ENCODE data around the gene KRTAP19-5.
"Not testable (repeated sequence)": the region's sequence is repeated elsewhere in the genome, so short reads cannot be mapped to it uniquely, and the experiment has no call there.

Gene KRTAP19-5

DNA sequence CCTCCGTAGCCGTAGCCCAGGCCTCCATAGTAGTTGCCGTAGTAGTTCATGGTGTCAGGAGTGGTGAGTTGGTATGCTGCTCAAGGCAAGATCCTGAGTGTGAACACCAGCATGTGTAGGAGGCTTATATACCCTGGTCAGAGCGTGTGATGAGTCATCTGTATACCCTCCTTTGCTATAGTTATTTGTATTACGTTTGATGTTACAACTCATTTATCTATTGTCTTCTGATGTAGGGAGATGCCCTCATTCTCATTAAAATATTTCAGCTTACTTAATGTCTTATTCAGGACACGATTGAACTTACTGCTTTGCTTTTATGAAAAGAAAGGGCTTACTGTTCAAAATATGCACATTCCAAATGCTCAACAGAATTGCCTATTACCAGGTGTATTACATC lies at the start of gene KRTAP19-5:
TSS of gene KRTAP19-5 (minus strand) at position 101 of the 400 bp plus-strand sequence. CDS start at position 50, 51 bp downstream.
- DNase-seq = no peak

DNA sequence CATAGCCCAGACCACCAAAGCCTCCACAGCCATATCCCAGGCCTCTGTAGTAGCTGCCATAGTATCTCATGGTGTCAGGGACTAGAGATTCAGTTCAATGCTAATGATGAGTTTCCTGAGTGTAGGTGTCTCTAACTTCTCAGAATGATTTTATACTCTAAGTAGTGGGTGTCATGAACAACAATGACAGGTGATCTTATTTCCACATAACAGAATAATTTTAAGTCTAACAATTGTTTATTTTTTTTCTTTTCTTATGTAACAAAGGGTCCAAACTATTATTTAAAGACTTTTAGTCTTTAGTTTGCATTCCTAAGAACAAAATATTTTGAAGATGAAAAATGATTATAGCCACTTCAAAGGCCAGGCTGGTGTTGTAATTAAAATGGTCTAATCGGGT lies 39.8 kb upstream of the KRTAP19-5 start, which contains the start of gene KRTAP19-6:
TSS of gene KRTAP19-6 (minus strand) at position 101 of the 400 bp plus-strand sequence. CDS start at position 70, 31 bp downstream.
- no peak for DNase-seq

DNA sequence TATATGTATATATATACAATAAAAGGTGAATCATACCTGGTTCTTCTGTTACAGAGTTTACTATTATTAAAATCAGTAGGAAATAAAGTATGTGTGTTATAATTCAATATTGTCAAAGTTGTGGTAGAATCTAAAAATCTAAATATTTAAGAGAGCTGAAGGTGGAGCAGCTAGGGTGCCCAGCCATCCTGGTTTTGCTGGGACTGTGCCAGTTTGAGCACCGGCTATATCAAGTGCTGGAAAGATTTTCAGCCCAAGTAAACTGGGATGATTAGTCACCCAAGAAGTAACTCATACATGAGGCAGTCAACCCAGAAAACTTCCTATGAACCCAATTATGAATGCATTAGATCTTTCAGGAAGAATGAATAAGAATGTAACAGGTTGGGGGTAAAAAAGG lies 16.9 kb upstream of the KRTAP19-5 start:
- DNase-seq = no peak

DNA sequence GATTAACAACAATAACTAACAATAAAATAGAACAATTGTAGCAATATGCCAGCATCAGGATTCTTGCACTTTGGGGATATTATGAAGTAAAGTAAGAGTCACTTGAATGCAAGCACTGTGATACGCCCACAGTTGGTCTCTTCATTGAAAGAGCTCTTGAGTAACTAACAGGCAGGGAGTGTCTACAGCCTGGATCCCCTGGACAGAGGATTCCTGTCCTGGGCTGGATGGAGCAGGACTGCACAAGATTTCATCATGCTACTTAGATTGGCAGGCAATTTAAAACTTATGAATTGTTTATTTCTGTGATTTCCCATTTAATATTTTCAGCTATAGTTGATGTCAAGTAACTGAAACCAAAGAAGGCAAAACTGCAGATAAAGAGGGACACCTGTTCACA lies 13.7 kb upstream of the KRTAP19-5 start:
- no peak for DNase-seq

DNA sequence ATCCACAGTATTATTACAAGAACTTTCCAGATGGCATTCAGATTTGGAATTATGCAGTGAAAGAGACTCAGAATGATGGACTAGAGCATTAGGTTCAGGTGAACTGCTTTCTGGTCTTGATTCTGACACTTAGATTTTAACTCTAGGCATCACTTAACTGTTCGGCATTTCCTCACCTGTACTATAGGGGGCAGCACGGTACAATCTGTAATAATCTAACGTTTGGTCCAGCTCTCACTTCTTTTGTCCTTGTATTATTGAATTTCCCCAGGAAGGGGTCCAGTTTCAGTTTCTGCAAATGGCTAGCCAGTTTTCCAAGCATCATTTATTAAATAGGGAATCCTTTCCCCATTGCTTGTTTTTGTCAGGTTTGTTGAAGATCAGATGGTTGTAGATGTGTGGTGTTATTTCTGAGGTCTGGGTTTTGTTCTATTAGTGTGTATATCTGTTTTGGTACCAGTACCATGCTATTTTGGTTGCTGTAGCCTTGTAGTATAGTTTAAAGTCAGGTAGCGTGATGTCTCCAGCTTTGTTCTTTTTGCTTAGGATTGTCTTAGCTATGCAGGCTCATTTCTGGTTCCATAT lies 3.8 kb upstream of the KRTAP19-5 start:
- DNase-seq = not testable (repeated sequence)

DNA sequence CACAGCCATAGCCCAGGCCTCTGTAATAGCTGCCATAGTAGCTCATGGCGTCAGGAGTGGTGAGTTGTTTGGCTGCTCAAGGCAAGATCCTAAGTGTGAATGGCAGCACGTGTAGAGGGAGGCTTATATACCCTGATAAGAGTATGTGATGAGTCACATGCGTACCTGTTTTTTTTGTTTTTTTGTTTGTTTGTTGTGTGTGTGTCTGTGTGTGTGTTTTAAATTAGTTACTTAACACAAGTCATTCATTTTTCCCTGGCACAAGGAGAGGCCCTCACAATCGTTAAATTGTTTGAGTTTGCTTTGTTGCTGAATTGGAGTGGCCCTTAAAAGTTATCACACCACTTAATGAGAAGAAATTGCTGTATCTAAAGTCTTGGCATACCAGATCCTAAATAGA lies 4.9 kb downstream of the KRTAP19-5 start, which contains the start of gene KRTAP19-4:
TSS of gene KRTAP19-4 (minus strand) at position 101 of the 400 bp plus-strand sequence. CDS start at position 46, 55 bp downstream.
- DNase-seq = no peak

DNA sequence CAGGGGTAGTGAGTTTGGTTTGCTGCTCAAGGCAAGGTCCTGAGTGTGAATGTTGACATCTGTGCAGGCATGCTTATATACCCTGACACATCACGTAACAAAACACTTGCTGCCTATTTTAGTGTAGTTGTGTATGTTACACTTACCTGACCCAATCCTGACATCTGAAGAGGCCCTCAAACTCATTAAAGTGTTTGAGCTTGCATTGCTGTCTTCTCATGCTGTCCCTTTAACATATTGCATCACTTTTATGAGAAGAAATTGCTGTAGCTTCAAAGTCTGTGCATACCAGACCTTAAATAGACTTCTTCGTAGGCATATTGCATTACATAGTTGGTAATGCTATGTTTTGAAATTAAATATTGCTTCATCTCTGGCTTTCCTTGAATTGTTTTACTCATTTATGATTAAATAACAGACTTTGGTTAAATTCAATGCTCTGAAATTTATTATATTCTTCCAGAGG lies 9.9 kb downstream of the KRTAP19-5 start, which contains the start of gene KRTAP19-3:
TSS of gene KRTAP19-3 (minus strand) at position 51 of the 466 bp plus-strand sequence. CDS start 56 bp downstream, outside the sequence.
- DNase-seq = no peak

DNA sequence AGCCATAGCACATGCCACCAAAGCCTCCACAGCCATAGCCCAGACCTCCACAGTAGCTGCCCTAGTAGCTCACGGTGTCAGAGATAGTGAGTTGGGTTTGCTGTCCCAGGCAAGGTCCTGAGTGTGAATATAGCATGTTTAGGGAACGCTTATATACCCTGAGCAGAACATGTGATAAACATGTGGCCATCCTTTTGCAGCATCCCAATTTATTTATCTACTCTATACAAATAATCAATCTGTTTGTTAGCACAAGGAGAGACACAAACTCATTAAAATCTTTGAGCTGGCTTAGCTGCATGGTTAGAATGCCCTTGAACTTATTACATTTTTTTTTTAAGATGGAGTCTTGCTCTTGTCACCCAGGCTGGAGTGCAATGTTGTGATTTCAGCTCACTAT lies 14.6 kb downstream of the KRTAP19-5 start, which contains the start of gene KRTAP19-2:
TSS of gene KRTAP19-2 (minus strand) at position 101 of the 400 bp plus-strand sequence. CDS start at position 13, 88 bp downstream.
- no peak for DNase-seq

DNA sequence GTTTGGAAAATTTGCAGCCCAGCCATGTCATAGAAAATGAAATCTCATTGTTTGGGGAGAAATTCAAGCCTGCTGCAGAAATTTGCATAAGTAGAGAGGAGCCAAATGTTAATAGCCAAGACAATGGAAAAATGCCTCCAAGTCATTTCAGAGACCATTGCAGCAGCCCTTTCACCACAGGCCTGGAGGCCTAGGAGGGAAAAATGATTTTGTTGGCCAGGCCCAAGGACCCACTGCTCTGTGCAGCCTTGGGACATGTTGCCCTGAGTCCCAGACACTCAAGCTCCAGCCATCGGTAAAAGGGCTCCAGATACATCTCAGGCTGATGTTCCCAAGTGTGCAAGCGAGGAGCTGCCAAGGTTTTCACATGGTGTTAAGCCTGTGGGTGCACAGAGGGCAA lies 15.8 kb downstream of the KRTAP19-5 start:
- no peak for DNase-seq

DNA sequence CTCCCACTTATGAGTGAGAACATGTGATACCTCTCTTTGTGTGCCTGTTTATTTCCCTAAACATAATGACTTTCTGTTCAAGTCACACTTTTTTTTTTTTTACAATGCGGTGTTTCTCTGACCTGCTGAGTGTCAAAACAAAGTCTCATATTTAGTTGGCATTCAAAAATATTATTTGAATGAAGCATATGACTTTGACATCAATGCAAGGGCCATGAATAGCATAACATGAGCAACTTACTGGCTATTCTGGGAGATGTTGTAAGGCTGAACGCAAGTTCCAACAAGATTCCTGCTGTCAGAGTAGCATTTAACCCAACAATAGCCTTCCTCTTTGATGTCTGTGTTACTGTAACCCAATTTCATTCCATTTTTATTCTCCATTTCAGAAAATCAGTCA lies 19.8 kb downstream of the KRTAP19-5 start:
- DNase-seq = no peak

DNA sequence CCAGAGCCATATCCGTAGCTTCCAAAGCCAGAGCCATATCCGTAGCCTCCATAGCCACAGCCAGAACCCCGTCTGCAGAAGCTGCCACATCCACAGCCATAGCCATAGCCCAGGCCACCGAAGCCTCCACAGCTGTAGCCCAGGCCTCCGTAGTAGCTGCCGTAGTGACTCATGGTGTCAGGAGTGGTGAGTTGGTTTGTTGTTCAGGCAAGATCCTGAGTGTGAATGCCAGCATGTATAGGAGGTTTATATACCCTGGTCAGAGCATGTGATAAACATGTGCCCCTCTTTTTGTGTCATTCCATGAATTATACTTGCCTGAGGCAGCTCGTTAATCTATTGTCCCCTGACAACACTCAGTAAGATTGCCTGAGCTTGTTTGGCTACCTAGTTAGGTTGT lies 21.8 kb downstream of the KRTAP19-5 start, which contains the start of gene KRTAP19-1:
TSS of gene KRTAP19-1 (minus strand) at position 223 of the 400 bp plus-strand sequence. CDS start at position 173, 50 bp downstream.
- no peak for DNase-seq

DNA sequence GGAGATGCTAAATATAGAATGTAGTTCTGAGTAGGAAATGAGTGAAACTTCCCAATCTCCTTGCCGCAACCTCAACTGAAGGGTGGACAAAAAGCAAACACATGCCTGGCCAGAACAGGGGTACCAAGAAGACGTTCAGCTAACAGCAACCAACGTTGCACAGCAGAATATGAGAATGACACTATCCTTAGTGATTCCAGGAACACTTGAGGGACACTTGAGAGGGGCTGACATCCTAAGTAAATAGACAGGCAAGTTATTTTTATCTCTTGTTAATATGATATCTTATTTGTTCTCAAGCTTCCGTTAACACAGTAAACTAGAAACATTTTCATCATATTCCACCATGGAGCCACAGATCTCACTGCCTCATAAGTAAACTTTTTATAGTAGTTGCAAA lies 22.7 kb downstream of the KRTAP19-5 start:
- no peak for DNase-seq

DNA sequence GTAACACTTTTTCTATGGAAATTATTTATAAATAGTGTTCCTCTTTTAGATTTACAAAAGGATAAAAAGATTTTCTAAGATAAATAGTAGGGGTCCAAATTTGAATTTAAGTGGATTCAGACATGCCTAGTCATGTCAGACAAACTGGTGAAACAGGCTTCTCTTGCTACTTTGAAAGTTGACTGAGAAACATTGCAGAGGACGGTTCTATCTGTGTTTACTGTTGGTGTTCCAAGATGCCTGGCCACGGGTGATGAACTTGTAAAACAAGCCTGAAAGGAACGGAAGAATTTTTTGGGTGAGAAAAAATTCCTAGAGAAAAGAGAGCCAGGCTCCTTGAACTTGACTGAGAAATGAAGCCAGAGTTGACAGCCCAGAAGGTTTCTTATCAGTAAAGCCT lies 23.9 kb downstream of the KRTAP19-5 start:
- DNase-seq = no peak

DNA sequence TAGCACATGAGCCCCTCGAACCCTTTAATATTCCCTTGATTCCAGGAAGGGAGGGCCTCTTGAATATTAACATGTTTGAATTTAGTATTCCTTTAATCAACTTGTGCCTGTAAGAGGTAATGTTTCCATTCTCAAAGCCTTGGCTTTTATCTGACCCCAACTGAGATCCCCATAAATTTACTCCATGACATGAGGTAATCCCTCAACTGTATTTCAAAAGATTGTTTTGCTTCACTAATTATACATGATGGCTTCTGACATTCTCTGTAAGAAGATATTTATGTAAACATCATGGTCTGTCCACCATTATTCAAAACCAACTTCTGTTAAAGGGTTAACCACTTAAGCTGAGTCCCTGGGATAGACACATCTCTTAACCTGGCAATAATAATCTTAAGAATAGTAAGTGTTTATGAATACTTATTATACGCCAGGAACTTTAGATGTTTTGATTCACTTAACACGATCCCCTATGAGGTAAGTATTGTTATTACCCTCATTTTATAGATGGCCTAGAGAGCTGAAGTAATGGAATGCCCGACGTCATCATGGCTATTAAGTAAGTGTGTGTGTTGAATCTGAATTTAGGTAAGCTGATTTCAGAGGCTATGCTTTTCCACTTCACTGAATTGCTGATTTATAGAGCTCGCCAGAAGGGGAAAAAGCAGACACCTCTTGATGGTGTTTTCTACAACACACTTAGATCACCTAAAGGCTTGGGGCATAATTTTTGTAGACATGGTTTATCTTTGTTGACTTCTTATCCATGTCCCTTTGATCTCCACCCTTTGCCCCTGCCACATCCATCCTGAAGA lies 32.8 kb downstream of the KRTAP19-5 start:
- no peak for DNase-seq

DNA sequence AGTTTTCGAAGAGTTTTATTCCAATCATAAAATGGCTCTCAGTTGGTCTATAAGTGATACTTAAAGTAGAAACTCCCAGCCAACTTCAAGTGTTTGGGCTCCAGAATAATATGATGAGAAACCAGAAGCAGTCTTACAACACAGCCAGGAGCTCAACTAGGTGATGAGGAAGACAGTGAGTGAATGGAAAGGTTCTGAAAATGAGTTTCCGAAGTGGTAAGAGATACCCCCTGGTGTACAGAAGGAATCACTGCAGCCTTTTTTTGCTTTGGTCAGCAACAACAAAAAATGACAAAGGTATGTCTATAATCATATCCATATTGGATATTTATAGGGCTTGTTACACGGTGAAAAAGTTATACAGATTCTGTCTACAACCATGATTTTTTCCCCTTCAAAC lies 38.2 kb downstream of the KRTAP19-5 start:
- DNase-seq = no peak

All from activated CD4-positive, alpha-beta T cell treated with anti-CD3 and anti-CD28 coated beads for 1 hour (primary cell).